Activated CD8-positive, alpha-beta memory T cell treated with anti-CD3 and anti-CD28 coated beads, Interleukin-2, amount 10 ng/mL, durations not matched to agents 7 days and 5 days (primary cell): ENCODE measurements around the gene CDC42EP3. TPM values are rescaled to one million over a fixed set of nuclear protein-coding genes. Genes with fewer than 3 reads are reported as not detected.

ENCODE experiments used
- ATAC-seq: fragments of 150-1000 bp; cut with Tn5 transposase; one replicate; pipeline ENCODE4 v1.10.0; 2021; ENCODE audit warnings: moderate library complexity
- CTCF ChIA-PET: fragments of 350-600 bp; sonication (Branson Sonifier 250); formaldehyde crosslinking; loops from one replicate; lab custom pipeline; 2021; ENCODE audit warnings: antibody characterized with exemption; lab: Charles Lee
- DNase-seq: peaks from one replicate; pipeline ENCODE4 v3.0.0-alpha.2; 2020
- H3K27ac Mint-ChIP-seq: one replicate; pipeline ENCODE4 v1.8.0; 2021; ENCODE audit warnings: mild to moderate bottlenecking, mixed read lengths
- H3K27me3 Mint-ChIP-seq: one replicate; pipeline ENCODE4 v1.8.0; 2021; ENCODE audit warnings: mixed read lengths
- H3K36me3 Mint-ChIP-seq: one replicate; pipeline ENCODE4 v1.8.0; 2021; ENCODE audit warnings: mild to moderate bottlenecking, mixed read lengths
- H3K4me1 Mint-ChIP-seq: one replicate; pipeline ENCODE4 v1.8.0; 2021; ENCODE audit warnings: mixed read lengths
- H3K4me3 Mint-ChIP-seq: one replicate; pipeline ENCODE4 v1.8.0; 2021; ENCODE audit warnings: mild to moderate bottlenecking, moderate library complexity, mixed read lengths
- H3K9me3 Mint-ChIP-seq: one replicate; pipeline ENCODE4 v1.8.0; 2022; ENCODE audit warnings: low read depth, mixed read lengths
- total RNA-seq, 2 experiments: library from RNA; stranded (reverse); gene quantifications; one replicate each; pipeline ENCODE4 v1.2.3, GENCODE V29; 2021

The CDC42EP3 gene
- total RNA-seq, 2 experiments from 2014 or later, result 27.6 to 32.5 TPM

GRCh38 chr2:37659723-37660122, 11.7 kb downstream of the CDC42EP3 start:
- Mint-ChIP-seq H3K4me1 (peaks cover 55% of the 10 kb centered on the region), H3K4me3 (no peak overlapping the region), H3K9me3 (no peaks in the 10 kb centered on the region), H3K27me3 (no peaks in the 10 kb centered on the region), H3K27ac (no peak overlapping the region), H3K36me3 (peaks cover 44% of the 10 kb centered on the region)
- ATAC-seq, result no peak
- no peak for DNase-seq
- CTCF ChIA-PET, result no interaction called here

GRCh38 chr2:37658682-37659081, 12.8 kb downstream of the CDC42EP3 start:
- H3K9me3 Mint-ChIP-seq, result no peaks in the 10 kb centered on the region
- H3K4me3 Mint-ChIP-seq, result no peak overlapping the region
- H3K4me1 Mint-ChIP-seq, result peaks cover 61% of the 10 kb centered on the region
- ATAC-seq (no peak), DNase-seq (no peak)
- CTCF ChIA-PET, result interaction anchor here (1.3 to 1.9 kb wide), 2 partner anchors 8 to 12 kb away, joined by 3 to 5 read pairs; no protein-coding TSS in a partner anchor
- H3K36me3 Mint-ChIP-seq, result peaks cover 44% of the 10 kb centered on the region
- H3K27me3 Mint-ChIP-seq, result no peaks in the 10 kb centered on the region
- H3K27ac Mint-ChIP-seq, result no peak overlapping the region

- peaks cover 40% of the 10 kb centered on the region for H3K36me3 Mint-ChIP-seq
- H3K4me1 Mint-ChIP-seq, result peaks cover 68% of the 10 kb centered on the region
- H3K27me3 Mint-ChIP-seq, result no peaks in the 10 kb centered on the region
- CTCF ChIA-PET, result interaction anchor here (1.1 to 2.0 kb wide), 5 partner anchors 9 to 262 kb away, joined by 3 to 6 read pairs (median 5); no protein-coding TSS in a partner anchor
- no peak for DNase-seq
- H3K4me3 Mint-ChIP-seq, result no peak overlapping the region
- no peaks in the 10 kb centered on the region for H3K9me3 Mint-ChIP-seq
- H3K27ac Mint-ChIP-seq, result no peak overlapping the region
- no peak for ATAC-seq
These were observed 14.0 kb downstream of the CDC42EP3 start for GRCh38 chr2:37657471-37657870.

- H3K27me3 Mint-ChIP-seq, result no peaks in the 10 kb centered on the region
- H3K9me3 Mint-ChIP-seq, result no peaks in the 10 kb centered on the region
- ATAC-seq (peak; percentile 37), DNase-seq (no peak)
- H3K27ac Mint-ChIP-seq, result peak overlapping the region; percentile 78
- H3K36me3 Mint-ChIP-seq, result peaks cover 38% of the 10 kb centered on the region
- no peak overlapping the region for H3K4me3 Mint-ChIP-seq
- H3K4me1 Mint-ChIP-seq, result peaks cover 72% of the 10 kb centered on the region
- CTCF ChIA-PET, result interaction anchor here (1.1 to 2.0 kb wide), 5 partner anchors 10 to 261 kb away, joined by 3 to 6 read pairs (median 5); no protein-coding TSS in a partner anchor
These were observed 14.7 kb downstream of the CDC42EP3 start for GRCh38 chr2:37656512-37657423.

- Mint-ChIP-seq H3K4me3 (peak overlapping the region; percentile 28), H3K36me3 (peaks cover 31% of the 10 kb centered on the region)
- no peak for DNase-seq
These were observed 16.3 kb downstream of the CDC42EP3 start for GRCh38 chr2:37654932-37655841.

GRCh38 chr2:37654419-37654818, 17.0 kb downstream of the CDC42EP3 start:
- no peak for ATAC-seq
- H3K4me3 Mint-ChIP-seq, result peak overlapping the region; percentile 28
- peaks cover 25% of the 10 kb centered on the region for H3K36me3 Mint-ChIP-seq
- H3K27me3 Mint-ChIP-seq, result no peaks in the 10 kb centered on the region
- no peak for DNase-seq
- H3K9me3 Mint-ChIP-seq, result no peaks in the 10 kb centered on the region
- H3K27ac Mint-ChIP-seq, result peak overlapping the region; percentile 71
- H3K4me1 Mint-ChIP-seq, result peaks cover 78% of the 10 kb centered on the region
- CTCF ChIA-PET, result interaction anchor here (1.1 to 1.6 kb wide), 2 partner anchors 9 to 198 kb away, joined by 4 read pairs; no protein-coding TSS in a partner anchor

More at GRCh38 chr2:37654932-37655841, 16.3 kb downstream of the CDC42EP3 start:
- CTCF ChIA-PET, result interaction anchor here (1.6 kb wide), 1 partner anchor 10 kb away, joined by 4 read pairs; no protein-coding TSS in a partner anchor
- Mint-ChIP-seq H3K4me1 (peaks cover 77% of the 10 kb centered on the region), H3K27ac (peak overlapping the region; percentile 71), H3K9me3 (no peaks in the 10 kb centered on the region), H3K27me3 (no peaks in the 10 kb centered on the region)
- ATAC-seq, result no peak

GRCh38 chr2:37653805-37654378, 17.6 kb downstream of the CDC42EP3 start:
- Mint-ChIP-seq H3K4me1 (peaks cover 80% of the 10 kb centered on the region), H3K36me3 (peaks cover 24% of the 10 kb centered on the region), H3K27ac (peak overlapping the region; percentile 71), H3K27me3 (no peaks in the 10 kb centered on the region), H3K4me3 (peak overlapping the region; percentile 3), H3K9me3 (no peaks in the 10 kb centered on the region)
- no peak for DNase-seq
- CTCF ChIA-PET, result interaction anchor here (1.1 to 1.6 kb wide), 2 partner anchors 8 to 198 kb away, joined by 4 read pairs; no protein-coding TSS in a partner anchor
- no peak for ATAC-seq

- H3K27ac Mint-ChIP-seq, result peak overlapping the region; percentile 25
- ATAC-seq, result no peak
- no peaks in the 10 kb centered on the region for H3K9me3 Mint-ChIP-seq
- H3K4me3 Mint-ChIP-seq, result no peak overlapping the region
- no peak for DNase-seq
- CTCF ChIA-PET, result interaction anchor here (0.5 to 1.5 kb wide), 3 partner anchors 44 to 224 kb away, joined by 3 to 4 read pairs (median 4); no protein-coding TSS in a partner anchor
- no peaks in the 10 kb centered on the region for H3K27me3 Mint-ChIP-seq
- peaks cover 27% of the 10 kb centered on the region for H3K36me3 Mint-ChIP-seq
- H3K4me1 Mint-ChIP-seq, result peaks cover 81% of the 10 kb centered on the region
These were observed 18.3 kb downstream of the CDC42EP3 start for GRCh38 chr2:37653093-37653492.

GRCh38 chr2:37652199-37652640, 19.2 kb downstream of the CDC42EP3 start:
- Mint-ChIP-seq H3K9me3 (no peaks in the 10 kb centered on the region), H3K4me3 (no peak overlapping the region), H3K27me3 (no peaks in the 10 kb centered on the region), H3K27ac (peak overlapping the region; percentile 20), H3K4me1 (peaks cover 81% of the 10 kb centered on the region), H3K36me3 (peaks cover 35% of the 10 kb centered on the region)
- DNase-seq (no peak), ATAC-seq (no peak)
- CTCF ChIA-PET, result interaction anchor here (1.5 kb wide), 1 partner anchor 225 kb away, joined by 4 read pairs; no protein-coding TSS in a partner anchor

GRCh38 chr2:37650548-37651093, 20.8 kb downstream of the CDC42EP3 start:
- Mint-ChIP-seq H3K27me3 (no peaks in the 10 kb centered on the region), H3K4me3 (no peak overlapping the region), H3K27ac (no peak overlapping the region), H3K4me1 (peaks cover 79% of the 10 kb centered on the region), H3K36me3 (peaks cover 42% of the 10 kb centered on the region), H3K9me3 (no peaks in the 10 kb centered on the region)
- ATAC-seq (no peak), DNase-seq (no peak)
- CTCF ChIA-PET, result interaction anchor here (0.8 to 3.3 kb wide), 5 partner anchors 8 to 181 kb away, joined by 3 to 19 read pairs (median 3); no protein-coding TSS in a partner anchor

- Mint-ChIP-seq H3K36me3 (peaks cover 46% of the 10 kb centered on the region), H3K27me3 (no peaks in the 10 kb centered on the region), H3K27ac (peak overlapping the region; percentile 31), H3K4me3 (no peak overlapping the region), H3K9me3 (peaks cover 2% of the 10 kb centered on the region), H3K4me1 (peaks cover 78% of the 10 kb centered on the region)
- ATAC-seq (no peak), DNase-seq (no peak)
- CTCF ChIA-PET, result interaction anchor here (0.7 to 3.3 kb wide), 15 partner anchors 12 to 228 kb away, joined by 3 to 19 read pairs (median 4); partner anchors contain the start of gene CDC42EP3
These were observed 21.9 kb downstream of the CDC42EP3 start for GRCh38 chr2:37649518-37649917.
